Measurements from ENCODE around the gene ZCCHC8.
"Not testable (repeated sequence)": the region's sequence is repeated elsewhere in the genome, so short reads cannot be mapped to it uniquely, and the experiment has no call there.

The ZCCHC8 gene

DNA sequence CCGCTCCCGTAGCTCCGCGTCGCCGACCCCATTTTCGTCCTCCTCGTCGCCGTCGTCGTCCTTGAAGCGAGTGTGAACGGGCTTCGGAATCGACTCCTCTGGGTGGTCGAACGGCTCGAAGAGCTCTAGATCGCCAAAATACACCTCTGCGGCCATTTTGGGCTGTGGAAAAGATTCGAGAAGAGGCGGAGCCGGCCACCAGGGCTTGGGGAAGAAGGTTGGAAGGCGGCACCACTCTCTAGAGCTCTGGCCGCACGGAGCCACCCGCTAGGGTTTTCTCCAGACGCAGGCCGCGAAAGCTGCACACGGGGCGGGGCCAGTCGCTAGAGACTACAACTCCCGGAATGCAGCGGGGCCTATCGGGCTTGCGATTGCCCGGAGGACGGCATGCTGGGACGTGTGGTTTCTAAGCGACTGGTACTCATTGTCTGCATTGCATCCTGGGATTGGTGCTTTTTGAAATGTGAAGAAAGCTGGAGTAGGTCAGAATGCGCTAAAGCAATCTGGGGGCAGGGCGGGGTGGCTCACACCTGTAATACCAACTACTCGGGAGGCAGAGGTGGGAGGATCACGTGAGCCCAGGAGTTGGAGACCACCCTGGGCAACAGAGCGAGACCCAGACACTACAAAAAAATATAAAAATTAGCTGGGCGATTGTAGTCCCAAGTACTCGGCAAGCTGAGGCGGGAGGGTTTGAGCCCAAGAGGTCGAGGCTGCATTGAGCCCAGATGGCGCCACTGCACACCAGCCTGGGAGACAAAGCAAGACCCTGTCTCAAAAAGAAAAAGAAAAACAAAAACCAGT is at the start of gene ZCCHC8:
ZCCHC8 (minus strand) TSS at position 248 of the 804 bp plus-strand sequence; CDS start at position 156, 92 bp downstream.
- peak; percentile 96 for DNase-seq

DNA sequence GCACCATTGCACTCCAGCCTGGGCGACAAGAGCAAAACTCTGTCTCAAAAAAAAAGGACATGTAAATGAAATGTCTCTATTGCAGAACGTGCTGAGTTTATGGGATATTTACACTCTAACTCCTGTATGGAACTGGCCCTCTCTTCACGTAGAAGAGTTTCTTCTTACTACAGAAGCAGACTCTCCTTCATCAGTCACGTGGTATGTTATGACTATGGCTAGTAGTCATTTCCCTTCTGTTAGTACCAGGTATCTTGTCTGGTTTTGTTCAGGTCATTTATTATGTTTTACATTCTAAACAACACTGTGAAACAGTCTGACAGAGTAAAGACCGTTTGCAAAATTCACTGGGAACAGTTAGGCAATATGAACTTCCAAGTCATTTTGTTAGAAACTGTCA is 46.6 kb upstream of the ZCCHC8 start:
- no peak for DNase-seq

DNA sequence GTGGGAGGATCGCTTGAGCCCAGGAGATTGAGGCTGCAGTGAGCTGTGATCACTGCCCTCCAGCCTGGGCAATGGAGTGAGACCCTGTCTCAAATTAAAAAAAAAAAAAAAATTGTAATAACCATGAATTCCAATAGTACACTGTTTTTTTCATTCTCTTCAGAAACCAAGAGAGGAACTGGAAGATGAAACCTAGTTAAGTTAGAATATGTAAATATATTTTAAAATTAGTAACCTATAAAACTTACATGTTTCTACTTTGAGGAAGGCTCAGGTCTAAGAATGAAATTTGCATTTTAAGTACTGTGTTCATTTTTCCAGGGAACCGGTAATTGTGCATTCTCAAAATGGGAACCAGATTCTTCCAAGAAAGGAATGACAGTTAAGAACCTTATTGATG is 45.1 kb upstream of the ZCCHC8 start:
- DNase-seq = no peak

DNA sequence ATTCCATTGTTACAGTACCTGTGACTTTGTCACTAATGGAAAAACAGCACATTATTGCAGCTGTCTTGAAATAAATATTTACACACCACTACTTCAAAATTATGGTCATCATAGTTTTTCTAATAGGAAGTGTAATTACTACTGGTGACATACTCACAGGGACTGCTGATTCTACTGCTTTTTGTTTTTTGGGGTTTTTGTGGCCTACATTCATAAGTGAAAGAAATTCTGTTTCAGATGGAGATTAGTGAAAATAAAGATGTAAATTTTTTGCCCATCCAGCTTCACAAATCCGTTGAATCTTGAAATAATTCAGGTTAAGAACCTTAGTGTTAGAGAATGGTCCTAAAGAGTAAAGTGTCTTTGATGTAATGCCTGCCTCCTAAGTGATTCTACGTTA is 43.8 kb upstream of the ZCCHC8 start:
- no peak for DNase-seq

DNA sequence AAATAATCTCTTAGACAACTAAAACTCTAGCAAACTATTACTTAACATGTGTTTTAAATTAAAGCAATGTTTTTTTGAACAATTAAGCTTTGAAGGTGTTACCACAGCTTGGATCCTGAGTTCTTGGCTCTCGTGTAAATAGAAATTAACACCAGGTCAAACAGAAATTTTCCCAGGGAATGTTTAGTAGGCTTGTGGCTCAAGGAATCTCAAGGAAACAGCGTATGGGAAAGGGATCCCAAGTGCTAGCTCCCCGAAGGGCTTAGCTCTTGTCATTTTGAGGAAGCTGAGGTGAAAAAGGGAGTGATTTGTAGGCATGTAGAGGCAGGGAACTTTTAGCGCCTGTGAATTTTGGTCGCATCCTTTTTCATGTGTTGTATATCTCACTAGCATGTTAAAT is 37.8 kb upstream of the ZCCHC8 start:
- DNase-seq = no peak

DNA sequence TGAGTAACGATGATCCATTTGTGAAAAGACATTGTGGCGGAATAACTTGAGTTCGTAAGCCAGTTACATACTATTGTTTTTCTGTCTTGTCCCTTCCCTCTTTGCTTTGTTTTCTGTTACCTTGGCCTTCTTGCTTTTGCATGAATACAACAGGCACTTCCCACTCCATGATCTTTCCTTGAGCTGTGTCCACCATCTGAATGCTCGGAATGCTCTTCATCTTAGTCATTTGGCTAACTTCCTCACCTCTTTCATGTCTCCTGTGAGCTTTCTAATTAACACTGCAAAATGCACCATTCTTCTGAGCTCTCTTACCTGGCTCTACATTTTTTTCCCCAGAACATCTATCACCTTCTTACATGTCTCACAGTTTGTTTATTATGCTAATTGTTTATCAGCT is 36.3 kb upstream of the ZCCHC8 start:
- no peak for DNase-seq

DNA sequence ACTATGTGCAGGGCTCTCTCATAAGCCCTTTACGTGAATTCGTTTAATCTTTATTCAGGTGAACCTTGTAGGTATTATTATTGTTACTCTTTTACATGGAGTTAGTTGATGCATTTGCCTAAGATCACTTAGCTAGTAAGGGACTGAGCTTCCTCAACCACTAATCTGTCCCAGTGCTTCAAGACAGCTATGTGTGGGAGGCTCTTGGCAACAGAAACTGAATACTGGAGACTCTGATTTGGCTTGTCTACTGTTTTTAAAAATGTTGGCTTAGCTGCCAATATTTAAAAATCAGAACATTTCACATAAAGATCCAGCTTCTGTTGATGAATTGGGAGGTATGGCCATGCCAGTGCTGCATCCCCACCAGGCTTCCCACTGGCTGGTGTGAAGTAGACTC is 33.1 kb upstream of the ZCCHC8 start:
- DNase-seq = no peak

DNA sequence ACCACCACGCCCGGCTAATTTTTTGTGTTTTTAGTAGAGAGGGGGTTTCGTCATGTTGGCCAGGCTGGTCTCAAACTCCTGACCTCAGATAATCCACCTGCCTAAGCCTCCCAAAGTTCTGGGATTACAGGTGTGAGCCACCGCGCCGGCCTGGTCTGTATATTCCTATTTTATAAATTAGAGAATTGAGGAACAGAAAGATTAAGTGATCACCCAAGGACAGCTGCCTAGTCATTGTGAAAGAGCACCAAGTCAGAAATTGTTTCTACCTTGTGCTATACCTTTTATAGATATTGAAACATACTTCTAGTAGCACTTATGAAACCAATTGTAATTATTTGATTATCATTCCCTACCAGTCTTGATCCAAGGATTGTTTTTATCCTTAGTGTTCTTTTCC is 28.3 kb upstream of the ZCCHC8 start:
- no peak for DNase-seq

DNA sequence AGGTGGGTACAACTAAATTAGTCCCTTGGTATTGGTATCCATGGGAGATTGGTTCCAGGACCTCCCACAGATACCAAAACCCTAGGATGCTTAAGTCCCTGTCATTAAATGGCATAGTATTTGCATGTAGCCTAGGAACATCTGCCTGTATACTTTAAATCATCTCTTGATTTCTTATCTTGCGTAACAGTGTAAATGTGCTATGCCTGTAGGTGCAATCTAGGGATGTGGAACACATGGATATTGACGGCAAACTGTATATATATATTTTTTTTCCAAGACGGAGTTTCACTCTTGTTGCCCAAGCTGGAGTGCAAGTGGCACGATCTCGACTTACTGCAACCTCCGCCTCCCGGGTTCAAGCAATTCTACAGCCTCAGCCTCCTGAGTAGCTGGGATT is 27.9 kb upstream of the ZCCHC8 start:
- no peak for DNase-seq

DNA sequence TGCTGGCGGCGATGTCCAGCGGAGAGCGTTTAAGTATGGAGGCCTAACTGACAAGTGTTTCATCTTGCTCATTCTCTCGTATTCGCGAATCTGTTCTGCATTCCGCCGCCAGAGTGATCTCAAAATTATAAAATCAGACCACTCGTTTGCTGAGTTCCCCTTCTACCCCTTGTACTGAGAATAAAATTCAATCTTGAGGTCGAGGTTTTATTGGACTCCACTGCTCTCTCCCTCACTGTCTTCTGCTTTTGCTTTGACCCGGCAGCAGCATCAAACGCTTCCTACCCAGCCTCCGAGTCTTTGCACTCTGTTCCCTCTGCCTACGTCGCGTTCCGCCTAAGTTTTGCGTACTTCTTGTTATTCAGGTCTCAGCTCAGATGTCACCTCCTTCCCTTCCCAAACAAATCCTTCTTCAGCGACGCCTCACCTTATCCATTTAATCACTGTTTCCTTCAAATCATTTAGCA is 26.8 kb upstream of the ZCCHC8 start:
- peak; percentile 22 for DNase-seq

DNA sequence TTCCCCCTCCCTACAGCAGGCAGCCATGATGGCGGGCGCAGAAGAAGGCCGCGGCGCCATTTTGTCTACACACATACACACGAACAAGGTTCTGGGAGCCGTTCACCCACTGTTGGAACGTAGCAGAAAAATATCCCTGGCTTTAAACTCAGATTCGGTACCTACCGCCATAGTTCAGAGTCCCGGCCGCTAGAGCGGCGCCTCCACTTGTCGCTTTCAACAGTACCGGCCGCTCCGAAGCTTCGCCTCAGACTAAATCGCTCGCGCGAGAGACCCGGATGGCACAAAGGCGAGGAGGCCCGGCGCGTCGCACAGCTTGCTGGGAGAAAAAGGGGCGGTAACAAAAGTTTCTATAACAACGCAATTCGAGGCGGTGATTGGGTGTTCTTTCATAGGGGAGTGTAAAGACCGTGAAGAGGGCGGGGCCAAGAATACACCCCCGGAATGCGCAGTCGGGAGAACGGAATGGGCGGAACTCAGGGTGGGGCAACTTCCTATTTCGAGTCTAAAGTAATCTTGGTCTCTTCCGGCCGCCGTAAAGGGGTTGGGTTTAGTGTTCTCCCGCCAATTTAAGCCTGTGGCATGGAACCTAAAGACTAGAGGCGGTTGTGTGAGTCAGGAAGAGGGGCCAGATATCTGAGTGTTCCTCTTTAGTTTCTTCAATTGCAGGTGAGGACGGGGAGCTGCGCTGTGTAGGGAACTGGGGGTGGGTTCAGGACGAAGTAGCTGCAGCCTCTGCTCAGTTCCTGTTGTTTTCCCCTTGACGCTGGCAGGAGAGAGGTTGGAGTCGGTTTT is 26.1 kb upstream of the ZCCHC8 start, which contains the start of the genes KNTC1 and RSRC2:
KNTC1 (plus strand) TSS at position 567 of the 795 bp plus-strand sequence. CDS start 2,815 bp downstream, outside the sequence.
RSRC2 (minus strand) TSS at position 254 of the 795 bp plus-strand sequence; CDS start at position 171, 83 bp downstream.
- peak; percentile 96 for DNase-seq

DNA sequence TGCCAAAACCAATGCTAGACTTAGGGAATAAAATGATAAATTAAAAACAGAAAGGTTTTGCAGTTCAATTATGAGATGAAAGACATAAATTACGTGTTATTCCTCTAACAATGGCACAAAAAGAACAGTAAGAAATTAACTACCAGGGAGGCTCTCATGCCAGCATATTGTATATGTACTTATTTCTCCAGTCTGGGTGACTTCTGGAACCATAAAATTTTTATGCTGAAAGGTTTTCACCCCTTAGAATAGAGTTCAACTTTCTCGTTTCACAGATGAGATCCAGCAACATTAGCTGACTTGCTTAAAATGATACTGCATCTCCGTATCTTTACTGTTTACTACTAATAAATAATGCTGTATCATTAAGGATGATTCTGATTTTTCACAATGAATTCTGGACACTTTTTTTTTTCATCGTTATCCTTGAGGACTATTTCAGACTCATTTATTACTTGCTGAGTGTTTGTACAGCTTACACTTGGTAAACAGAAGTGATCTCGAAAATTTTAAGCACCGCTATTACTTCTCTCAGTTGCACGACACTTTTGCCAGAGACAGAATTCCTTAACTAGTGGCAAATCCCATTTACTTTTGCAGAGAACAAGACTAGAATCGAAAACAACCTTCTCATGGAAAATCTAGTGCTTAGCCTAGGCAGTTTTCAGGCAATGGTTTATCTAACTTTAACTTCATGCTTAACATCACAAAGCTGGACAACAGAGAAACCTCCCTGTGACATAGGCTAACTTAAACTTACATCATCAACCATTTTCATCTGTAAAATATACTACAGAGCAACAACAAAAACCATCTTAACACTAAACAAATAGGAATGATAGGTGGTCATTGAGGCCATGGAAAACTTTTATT is 23.4 kb upstream of the ZCCHC8 start:
- DNase-seq = no peak

DNA sequence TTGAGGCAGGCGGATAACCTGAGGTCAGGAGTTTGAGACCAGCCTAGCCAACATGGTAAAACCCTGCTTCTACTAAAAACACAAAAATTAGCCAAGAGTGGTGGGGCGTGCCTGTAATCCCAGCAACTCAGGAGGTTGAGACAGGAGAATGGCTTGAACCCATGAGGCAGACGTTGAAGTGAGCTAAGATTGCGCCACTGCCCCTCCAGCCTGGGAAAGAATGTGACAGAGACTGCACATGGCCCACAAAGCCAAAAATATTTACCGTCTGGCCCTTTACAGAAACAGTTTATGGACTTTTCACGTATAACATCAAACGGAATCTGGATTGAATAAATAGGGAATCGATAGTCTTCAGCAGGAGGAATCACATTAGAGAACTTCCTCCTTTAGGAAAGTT is 22.5 kb upstream of the ZCCHC8 start:
- no peak for DNase-seq

DNA sequence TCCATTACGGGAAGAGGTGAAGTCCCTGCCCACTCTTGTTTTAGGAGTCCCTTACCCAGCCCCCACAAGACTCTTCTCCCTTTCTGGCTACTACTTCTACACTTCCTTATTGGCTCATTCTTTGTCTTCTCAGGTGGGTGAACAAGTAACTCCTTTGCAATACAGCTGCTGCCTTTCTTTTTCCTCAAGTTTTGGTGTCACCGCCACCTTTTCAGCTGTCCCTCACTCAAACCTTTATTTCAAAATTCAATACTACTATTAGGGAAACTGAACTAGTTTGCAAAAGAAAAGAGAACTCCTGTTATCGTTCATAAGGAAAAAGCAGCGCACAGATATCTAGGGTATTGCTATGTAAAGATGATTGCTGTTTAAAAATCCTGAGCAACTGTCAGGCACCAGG is 19.9 kb upstream of the ZCCHC8 start:
- no peak for DNase-seq

DNA sequence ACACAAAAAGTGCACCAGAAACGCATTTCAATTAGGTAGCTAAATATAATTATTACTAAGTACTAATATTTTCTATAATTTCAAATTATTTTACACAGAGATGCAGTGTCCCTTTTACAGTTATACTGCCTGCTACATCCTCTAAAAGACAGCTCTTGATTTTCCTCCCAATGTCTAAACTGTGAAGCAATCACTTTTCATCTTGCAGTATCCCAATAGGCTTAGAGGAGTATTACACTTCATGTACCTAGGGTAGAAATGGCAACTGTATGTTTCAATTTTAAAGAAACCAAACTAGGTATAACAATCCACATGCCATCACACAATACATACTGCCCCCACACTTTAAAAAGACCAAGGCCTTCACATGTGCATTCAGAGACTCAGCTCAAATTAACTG is 18.7 kb upstream of the ZCCHC8 start:
- no peak for DNase-seq

DNA sequence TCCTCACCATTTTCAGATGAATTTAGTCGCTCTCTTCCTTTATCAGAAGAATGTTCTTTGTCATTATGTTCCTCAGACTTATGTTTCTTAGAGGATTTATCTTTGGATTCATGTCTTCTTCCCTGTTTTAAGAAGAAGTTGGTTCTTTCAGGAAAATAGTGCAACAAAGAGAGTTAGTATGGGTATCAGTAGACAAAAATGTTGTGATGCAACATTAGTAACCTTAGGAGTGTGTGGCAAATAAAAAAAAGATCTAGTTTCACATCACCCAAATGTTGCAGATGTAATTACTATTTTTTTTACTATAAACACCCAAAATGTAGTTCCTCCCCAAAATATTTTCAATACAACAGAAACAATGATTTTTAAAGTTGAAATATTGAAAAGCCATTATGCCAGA is 18.2 kb upstream of the ZCCHC8 start:
- no peak for DNase-seq

DNA sequence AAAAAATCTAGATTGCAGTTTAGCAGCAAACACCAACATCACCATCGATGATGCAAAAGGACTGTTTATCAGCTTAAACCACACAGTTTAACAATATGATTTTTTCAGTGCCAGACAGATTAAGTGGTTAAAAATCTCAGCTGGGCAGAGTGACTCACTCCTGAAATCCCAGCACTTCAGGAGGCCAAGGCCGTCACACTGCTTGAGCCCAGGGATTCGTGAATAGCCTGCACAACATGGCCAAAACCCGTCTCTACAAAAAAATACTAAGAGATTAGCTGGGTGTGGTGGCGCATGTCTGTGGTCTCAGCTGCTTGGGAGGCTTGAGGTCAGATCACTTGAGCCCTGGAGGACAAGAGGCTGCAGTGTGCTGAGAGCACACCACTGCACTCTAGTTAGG is 17.1 kb upstream of the ZCCHC8 start:
- DNase-seq = no peak

DNA sequence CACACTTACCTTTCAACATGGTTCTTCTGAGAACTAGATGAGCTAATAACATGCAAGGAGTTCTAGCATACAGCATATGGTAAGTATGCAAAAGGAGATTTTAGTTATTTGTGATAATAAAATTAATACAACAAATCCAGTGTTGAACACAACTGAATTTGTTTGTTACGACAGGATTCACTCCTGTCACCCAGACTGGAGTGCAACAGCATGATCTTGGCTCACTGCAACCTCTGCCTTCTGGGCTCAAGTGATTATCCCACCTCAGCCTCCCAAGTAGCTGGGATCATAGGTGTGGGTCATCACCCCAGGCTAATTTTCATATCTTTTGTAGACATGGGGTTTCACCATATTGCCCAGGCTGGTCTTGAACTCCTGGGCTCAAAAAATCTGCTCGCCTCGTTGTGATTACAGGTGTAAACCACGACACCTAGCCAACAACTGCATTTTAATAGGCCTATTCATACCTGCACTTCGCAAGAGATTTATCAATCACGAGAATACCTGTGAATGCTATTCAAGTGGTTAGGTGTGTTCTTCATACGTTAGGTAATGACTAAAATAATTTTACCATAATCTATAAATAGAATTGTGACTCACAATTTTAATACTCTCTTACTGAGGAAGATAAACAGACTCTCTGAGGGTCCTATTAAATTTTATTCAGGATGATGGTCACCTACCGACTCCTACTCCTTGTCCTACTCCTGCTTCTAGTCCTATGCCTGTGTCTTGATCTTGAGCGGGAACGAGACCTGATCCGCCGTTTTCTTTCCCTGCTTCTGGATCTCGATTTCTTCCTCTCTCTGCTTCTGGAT is 16.0 kb upstream of the ZCCHC8 start:
- no peak for DNase-seq

DNA sequence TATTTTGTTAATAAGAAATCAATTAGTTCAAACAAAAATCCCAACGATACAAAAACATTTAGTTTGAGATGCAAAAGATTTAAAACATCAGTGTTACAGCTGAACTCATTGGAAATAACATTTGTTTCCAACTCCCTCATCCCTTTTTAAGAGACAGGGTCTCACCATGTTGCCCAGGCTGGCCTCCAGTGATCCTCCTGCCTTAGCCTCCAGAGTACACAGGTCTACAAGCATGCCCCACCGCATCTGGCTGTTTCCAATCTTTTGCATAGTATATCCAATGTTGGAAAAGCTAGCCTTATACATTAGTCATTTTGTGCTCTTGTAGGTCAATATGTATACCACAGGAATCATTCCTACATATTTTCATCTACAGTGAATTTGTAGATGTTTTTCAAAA is 14.5 kb upstream of the ZCCHC8 start:
- DNase-seq = no peak

DNA sequence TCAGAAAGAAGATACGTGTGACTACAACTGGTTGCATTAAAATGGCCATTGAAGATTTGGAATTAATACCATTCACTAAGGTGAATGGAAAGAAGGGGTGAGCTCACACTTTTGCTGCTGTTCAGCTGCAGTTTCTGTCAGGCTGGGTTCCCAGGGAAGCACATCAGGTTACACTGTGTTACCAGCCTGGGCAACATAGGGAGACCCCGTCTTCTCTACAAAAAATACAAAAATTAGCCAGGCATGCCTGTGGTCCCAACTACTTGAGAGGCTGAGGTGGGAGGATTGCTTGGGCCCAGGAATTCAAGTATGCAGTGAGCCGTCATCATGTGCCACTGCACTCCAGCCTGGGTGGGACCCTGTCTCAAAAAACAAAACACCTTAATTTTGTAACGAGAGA is 12.9 kb upstream of the ZCCHC8 start:
- DNase-seq = no peak

DNA sequence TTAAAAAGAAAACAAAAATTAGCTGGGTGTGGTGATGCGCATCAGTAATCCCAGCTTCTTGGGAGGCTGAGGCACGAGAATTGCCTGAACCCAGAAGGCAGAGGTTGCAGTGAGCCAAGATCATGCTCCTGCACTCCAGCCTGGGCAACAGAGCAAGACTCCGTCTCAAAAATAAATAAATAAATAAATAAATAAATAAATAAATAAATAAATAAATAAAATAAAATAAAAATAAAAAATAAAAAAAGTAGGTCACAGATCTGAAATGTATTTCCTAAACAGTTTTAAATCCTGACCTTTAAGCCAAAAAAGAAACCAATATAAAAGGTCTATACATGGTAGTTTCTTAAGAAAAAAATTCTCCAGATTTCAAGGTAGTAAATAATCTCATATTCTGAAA is 12.3 kb upstream of the ZCCHC8 start:
- DNase-seq = not testable (repeated sequence)

DNA sequence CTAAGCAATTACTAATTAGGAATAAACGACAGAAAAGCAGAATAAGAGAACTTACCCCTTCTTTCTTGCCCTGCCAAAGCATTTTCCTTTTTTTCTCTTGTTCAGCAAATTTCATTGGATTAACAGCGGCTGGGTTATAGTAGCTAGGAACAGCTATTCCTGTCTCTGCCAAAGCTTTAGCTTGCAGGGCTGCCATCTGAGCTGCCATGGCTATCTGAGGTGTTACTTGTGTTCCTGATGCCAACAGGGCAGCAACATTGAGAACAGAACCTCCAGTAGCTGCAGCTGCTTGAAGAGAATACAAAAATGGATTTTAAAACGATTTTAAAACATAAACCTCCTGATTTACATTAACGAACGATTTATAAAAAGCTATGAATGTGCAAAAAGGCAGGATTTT is 7.4 kb upstream of the ZCCHC8 start:
- DNase-seq = no peak
